ENCODE measurements around the gene MFAP4. TPM values are rescaled to one million over a fixed set of nuclear protein-coding genes. Genes with fewer than 3 reads are reported as not detected.

Gene MFAP4
- total RNA-seq, 4 donors from 2014 or later: 11.1 to 65.7 (median 30.6) TPM

- DNase-seq (ENCODE audit: low spot score in 2 of 2): no peak
- TF ChIP-seq CTCF (IDR thresholded peaks at IDR 0.05): no peak
- no peak for TF ChIP-seq POLR2A (IDR thresholded peaks at IDR 0.05)
- no peak overlapping the region for H3K4me3 ChIP-seq (ENCODE audit: low read depth, poor library complexity, severe bottlenecking)
- WGBS, 2 donors: 92 to 93% methylated on average over 16 to 18 of the region's 18 CpGs
- intact Hi-C loops (cut with DNase I; ENCODE audit: low total_unique reads): no loop called here
Measured at GRCh38 chr17:19415806-19416775, 29.1 kb upstream of the MFAP4 start.

GRCh38 chr17:19415311-19415710 lies 28.3 kb upstream of the MFAP4 start:
- TF ChIP-seq CTCF (IDR thresholded peaks at IDR 0.05): no peak
- no peak for DNase-seq (ENCODE audit: low spot score in 2 of 2)
- H3K4me3 ChIP-seq (ENCODE audit: low read depth, poor library complexity, severe bottlenecking): no peak overlapping the region
- WGBS, 2 donors: 78 to 87% methylated on average over 13 of the region's 13 CpGs
- intact Hi-C loops (cut with DNase I; ENCODE audit: low total_unique reads): no loop called here

GRCh38 chr17:19414396-19415280 lies 27.6 kb upstream of the MFAP4 start:
- H3K4me3 ChIP-seq (ENCODE audit: low read depth, poor library complexity, severe bottlenecking): no peak overlapping the region
- TF ChIP-seq CTCF (IDR thresholded peaks at IDR 0.05) (no peak), POLR2A (IDR thresholded peaks at IDR 0.05) (no peak)
- DNase-seq (ENCODE audit: low spot score in 2 of 2): no peak
- 92 to 93% methylated on average over 28 of the region's 28 CpGs for WGBS, 2 donors
- intact Hi-C loops (cut with DNase I; ENCODE audit: low total_unique reads): no loop called here

GRCh38 chr17:19413761-19414160 lies 26.8 kb upstream of the MFAP4 start:
- 84 to 93% methylated on average over 5 of the region's 5 CpGs for WGBS, 2 donors
- H3K4me3 ChIP-seq (ENCODE audit: low read depth, poor library complexity, severe bottlenecking): no peak overlapping the region
- intact Hi-C loops (cut with DNase I; ENCODE audit: low total_unique reads): no loop called here
- no peak for DNase-seq (ENCODE audit: low spot score in 2 of 2)
- TF ChIP-seq POLR2A (IDR thresholded peaks at IDR 0.05): no peak
- no peak for TF ChIP-seq CTCF (IDR thresholded peaks at IDR 0.05)

- no peak for DNase-seq (ENCODE audit: low spot score in 2 of 2)
- TF ChIP-seq POLR2A (IDR thresholded peaks at IDR 0.05) (no peak), CTCF (IDR thresholded peaks at IDR 0.05) (no peak)
- H3K4me3 ChIP-seq (ENCODE audit: low read depth, poor library complexity, severe bottlenecking): no peak overlapping the region
- 76 to 87% methylated on average over 11 of the region's 12 CpGs for WGBS, 2 donors
- intact Hi-C loops (cut with DNase I; ENCODE audit: low total_unique reads): no loop called here
Measured at GRCh38 chr17:19412984-19413383, 26.0 kb upstream of the MFAP4 start.

Measured in lower leg skin (tissue), 4 donors.